HL-60 (cell line): ENCODE measurements around the gene EEPD1.

Experiments used
- CTCF ChIP-seq: IDR thresholded peaks from one replicate; pipeline ENCODE4 v1.5.1; 2011; ENCODE audit warnings: low read length, control low read depth, inconsistent platforms; ENCODE audit not compliant: insufficient read depth
- POLR2AphosphoS5 ChIP-seq: IDR thresholded peaks from 2 replicates; pipeline ENCODE4 v1.6.1; 2012; ENCODE audit warnings: low read depth
- REST ChIP-seq: IDR thresholded peaks from 2 replicates; pipeline ENCODE4 v1.6.1; 2012; ENCODE audit warnings: low read depth; ENCODE audit not compliant: insufficient replicate concordance

GRCh38 chr7:36346260-36346831, 193.3 kb downstream of the EEPD1 start:
- no peak for TF ChIP-seq CTCF
- TF ChIP-seq POLR2AphosphoS5 = no peak
- no peak for TF ChIP-seq REST
